BLaER1 (cell line): ENCODE measurements around the gene NUB1.
A peak's percentile ranks its signal among the peaks of the same experiment; 100 is the strongest.

Experiments
- H3K27ac ChIP-seq: shearing (Covaris generic); formaldehyde crosslinking; 2 replicates; pipeline ENCODE4 v1.8.1; 2022
- H3K27me3 ChIP-seq: shearing (Covaris generic); formaldehyde crosslinking; 2 replicates; pipeline ENCODE4 v1.8.1; 2022
- H3K36me3 ChIP-seq: shearing (Covaris generic); formaldehyde crosslinking; 2 replicates; pipeline ENCODE4 v1.8.1; 2022
- H3K4me1 ChIP-seq: shearing (Covaris generic); formaldehyde crosslinking; 2 replicates; pipeline ENCODE4 v1.8.1; 2022
- H3K4me2 ChIP-seq: shearing (Covaris generic); formaldehyde crosslinking; 2 replicates; pipeline ENCODE4 v1.8.1; 2022
- H3K4me3 ChIP-seq: shearing (Covaris generic); formaldehyde crosslinking; 2 replicates; pipeline ENCODE4 v1.8.1; 2022
- H3K9ac ChIP-seq: shearing (Covaris generic); formaldehyde crosslinking; 2 replicates; pipeline ENCODE4 v1.8.1; 2022
- H3K9me3 ChIP-seq: shearing (Covaris generic); formaldehyde crosslinking; 2 replicates; pipeline ENCODE4 v1.8.1; 2022
- H4K20me1 ChIP-seq: shearing (Covaris generic); formaldehyde crosslinking; 2 replicates; pipeline ENCODE4 v1.8.1; 2022
- Cebpa-rat ChIP-seq: shearing (Covaris generic); IDR thresholded peaks from 2 replicates; pipeline ENCODE4 v1.8.1; 2022

The NUB1 gene

DNA sequence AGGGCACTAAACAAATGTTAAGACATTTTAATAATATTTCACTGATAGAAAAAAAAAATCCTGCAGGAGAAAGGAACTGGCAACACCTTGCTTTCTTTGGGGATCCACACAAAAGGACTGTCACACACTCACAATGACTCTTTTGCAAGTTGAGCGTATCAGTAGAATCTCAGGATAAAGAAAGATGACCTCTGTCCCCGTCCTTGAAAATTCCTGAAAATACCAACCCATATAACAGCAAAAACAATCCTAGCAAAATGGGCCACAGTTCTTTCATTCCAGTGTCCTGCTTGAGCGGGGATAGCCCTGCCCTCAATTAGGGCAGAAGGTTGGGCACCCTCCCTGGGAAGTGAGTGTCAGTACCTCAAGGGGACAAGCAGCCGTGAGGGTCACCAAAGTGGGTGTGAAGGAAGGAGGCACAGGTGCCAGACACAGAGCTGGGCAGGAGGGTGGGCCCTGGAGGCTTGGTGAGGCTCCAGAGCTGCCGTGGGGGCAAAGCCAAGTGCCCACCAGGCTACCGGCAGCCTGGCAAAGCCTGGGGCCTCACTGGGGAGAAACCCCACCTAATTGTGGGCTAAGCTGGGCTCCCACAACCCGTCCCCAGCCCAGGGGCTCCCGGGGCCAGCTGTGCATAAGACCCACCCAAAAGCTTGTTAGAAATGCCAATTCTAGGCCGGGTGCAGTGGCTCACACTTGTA is 65.4 kb downstream of the NUB1 start:
- peaks cover 67% of the 10 kb centered on the region for H3K27me3 ChIP-seq
- H3K9me3 ChIP-seq = no peaks in the 10 kb centered on the region
- H3K36me3 ChIP-seq = no peaks in the 10 kb centered on the region
- H3K4me3 ChIP-seq = no peak overlapping the region
- peaks cover 21% of the 10 kb centered on the region for H4K20me1 ChIP-seq
- H3K27ac ChIP-seq = no peak overlapping the region
- no peak overlapping the region for H3K4me2 ChIP-seq
- H3K4me1 ChIP-seq = peaks cover 84% of the 10 kb centered on the region
- no peak for TF ChIP-seq Cebpa-rat
- no peak overlapping the region for H3K9ac ChIP-seq

DNA sequence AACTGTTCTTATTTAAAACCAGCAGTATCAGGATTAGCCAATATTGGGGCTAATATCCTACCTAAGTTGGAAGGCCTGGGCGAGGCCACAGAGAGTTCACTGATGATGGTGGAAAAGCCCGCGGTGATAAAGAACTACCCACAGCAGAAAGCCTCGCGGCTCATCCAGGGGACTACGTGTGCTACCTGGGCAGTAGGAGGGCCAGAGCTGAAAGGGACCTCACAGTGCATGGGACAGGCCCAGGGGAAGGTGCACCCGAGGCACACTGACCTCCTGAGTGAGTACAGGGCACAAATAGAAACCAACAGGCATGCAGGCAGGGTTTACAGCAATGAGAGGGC is 66.9 kb downstream of the NUB1 start:
- no peak overlapping the region for H3K27ac ChIP-seq
- H3K4me3 ChIP-seq = peak overlapping the region; percentile 66
- peak overlapping the region; percentile 90 for H3K4me2 ChIP-seq
- no peaks in the 10 kb centered on the region for H3K36me3 ChIP-seq
- peaks cover 25% of the 10 kb centered on the region for H4K20me1 ChIP-seq
- peaks cover 81% of the 10 kb centered on the region for H3K27me3 ChIP-seq
- peaks cover 70% of the 10 kb centered on the region for H3K4me1 ChIP-seq
- no peaks in the 10 kb centered on the region for H3K9me3 ChIP-seq
- no peak overlapping the region for H3K9ac ChIP-seq
- TF ChIP-seq Cebpa-rat = no peak

GRCh38 chr7:151408839-151409666 is 67.4 kb downstream of the NUB1 start:
- no peaks in the 10 kb centered on the region for H3K36me3 ChIP-seq
- no peaks in the 10 kb centered on the region for H3K9me3 ChIP-seq
- peaks cover 25% of the 10 kb centered on the region for H4K20me1 ChIP-seq
- H3K4me3 ChIP-seq = peak overlapping the region; percentile 66
- H3K9ac ChIP-seq = peak overlapping the region; percentile 48
- H3K27me3 ChIP-seq = peaks cover 87% of the 10 kb centered on the region
- H3K27ac ChIP-seq = no peak overlapping the region
- H3K4me1 ChIP-seq = peaks cover 65% of the 10 kb centered on the region
- H3K4me2 ChIP-seq = peak overlapping the region; percentile 90
- TF ChIP-seq Cebpa-rat = no peak

- no peak for TF ChIP-seq Cebpa-rat
- Histone ChIP-seq H3K27ac (peak within 1 kb of the TSS; percentile 12; the same call in 1 of the 2 replicates), H3K9me3 (no peaks in the 10 kb centered on the region), H3K27me3 (peaks cover 94% of the 10 kb centered on the region), H3K4me3 (peak within 1 kb of the TSS; percentile 66), H3K36me3 (no peaks in the 10 kb centered on the region), H3K4me1 (peaks cover 57% of the 10 kb centered on the region), H4K20me1 (peaks cover 25% of the 10 kb centered on the region), H3K4me2 (peak within 1 kb of the TSS; percentile 90), H3K9ac (peak within 1 kb of the TSS; percentile 48)
Observed at GRCh38 chr7:151409667-151410404, 68.2 kb downstream of the NUB1 start, which contains the start of gene WDR86. TSS of gene WDR86 (minus strand) at chr7:151410038. CDS start at chr7:151409589, 449 bp downstream.

GRCh38 chr7:151410405-151411390 is 69.1 kb downstream of the NUB1 start:
- Histone ChIP-seq H3K4me1 (peaks cover 48% of the 10 kb centered on the region), H4K20me1 (peaks cover 25% of the 10 kb centered on the region), H3K27ac (no peak overlapping the region; the same call in 1 of the 2 replicates), H3K9me3 (no peaks in the 10 kb centered on the region), H3K4me3 (peak overlapping the region; percentile 66), H3K27me3 (peaks cover 90% of the 10 kb centered on the region), H3K36me3 (no peaks in the 10 kb centered on the region), H3K4me2 (peak overlapping the region; percentile 90), H3K9ac (peak overlapping the region; percentile 48)
- TF ChIP-seq Cebpa-rat = no peak

GRCh38 chr7:151411551-151411950 is 69.9 kb downstream of the NUB1 start:
- H3K27ac ChIP-seq = no peak overlapping the region
- peaks cover 40% of the 10 kb centered on the region for H3K4me1 ChIP-seq
- H4K20me1 ChIP-seq = peaks cover 25% of the 10 kb centered on the region
- H3K36me3 ChIP-seq = no peaks in the 10 kb centered on the region
- no peak for TF ChIP-seq Cebpa-rat
- peaks cover 82% of the 10 kb centered on the region for H3K27me3 ChIP-seq
- H3K4me2 ChIP-seq = peak overlapping the region; percentile 90; the same call in 1 of the 2 replicates
- no peak overlapping the region for H3K4me3 ChIP-seq
- H3K9me3 ChIP-seq = no peaks in the 10 kb centered on the region
- H3K9ac ChIP-seq = no peak overlapping the region

GRCh38 chr7:151412318-151412717 is 70.7 kb downstream of the NUB1 start:
- Histone ChIP-seq H3K36me3 (no peaks in the 10 kb centered on the region), H3K27me3 (peaks cover 74% of the 10 kb centered on the region)

DNA sequence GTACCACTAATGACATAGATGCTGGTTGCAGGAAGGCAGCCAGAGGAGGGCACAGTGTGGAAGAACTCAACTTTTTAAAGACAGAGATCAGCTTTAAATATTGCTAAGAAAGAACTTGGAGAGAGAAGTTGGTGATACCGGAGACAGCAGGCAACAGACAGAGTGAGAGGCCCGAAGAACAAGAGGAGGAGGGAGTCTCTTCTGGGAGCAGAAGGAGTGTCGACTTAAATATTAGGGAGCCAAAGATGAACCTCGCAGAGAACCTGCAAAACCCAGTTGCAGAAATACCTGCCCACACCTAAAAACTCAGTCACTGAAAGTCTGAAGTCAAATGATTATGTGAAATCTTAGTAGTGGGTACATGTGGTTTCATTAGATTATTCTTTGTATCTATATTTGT is 71.6 kb downstream of the NUB1 start:
- Histone ChIP-seq H3K4me2 (no peak overlapping the region), H4K20me1 (peaks cover 25% of the 10 kb centered on the region), H3K9ac (no peak overlapping the region), H3K4me1 (peaks cover 38% of the 10 kb centered on the region), H3K36me3 (no peaks in the 10 kb centered on the region), H3K27ac (no peak overlapping the region), H3K9me3 (no peaks in the 10 kb centered on the region), H3K4me3 (no peak overlapping the region), H3K27me3 (peaks cover 65% of the 10 kb centered on the region)
- no peak for TF ChIP-seq Cebpa-rat

More at GRCh38 chr7:151412318-151412717, 70.7 kb downstream of the NUB1 start:
- Histone ChIP-seq H3K4me2 (no peak overlapping the region), H3K4me1 (peaks cover 39% of the 10 kb centered on the region), H3K9me3 (no peaks in the 10 kb centered on the region), H3K9ac (no peak overlapping the region), H3K4me3 (no peak overlapping the region), H4K20me1 (peaks cover 25% of the 10 kb centered on the region), H3K27ac (no peak overlapping the region)
- no peak for TF ChIP-seq Cebpa-rat
